Spleen (tissue), 11 donors: ENCODE data around the gene WNT9B. TPM values are rescaled to one million over a fixed set of nuclear protein-coding genes. Genes with fewer than 3 reads are reported as not detected.

Source experiments
- DNase-seq: peaks from one replicate; pipeline ENCODE4 v3.0.0-alpha.2; 2020
- H3K27ac ChIP-seq, 8 donors: fragments of 200-600 bp; sonication (generic) in 7 of 8; 1 replicate in 4 of 8; 2 replicates in 4 of 8; pipeline versions ENCODE4 v1.5.0 to v1.8.0; 2016 to 2021; ENCODE audit warnings: inconsistent platforms in 4 of 8, mild to moderate bottlenecking in 4 of 8, moderate library complexity in 1 of 8
- H3K27me3 ChIP-seq, 7 donors: fragments of 200-600 bp; sonication (generic) in 6 of 7; replicated peaks in 1 of 7; 1 replicate in 4 of 7; 2 replicates in 3 of 7; pipeline versions ENCODE4 v1.5.0 to v1.8.0; 2016 to 2021; ENCODE audit warnings: inconsistent platforms in 3 of 7, mild to moderate bottlenecking in 1 of 7
- H3K36me3 ChIP-seq, 6 donors: fragments of 200-600 bp; sonication (generic) in 5 of 6; 1 replicate in 4 of 6; 2 replicates in 2 of 6; pipeline versions ENCODE4 v1.5.0 to v1.8.0; 2016 to 2021; ENCODE audit warnings: inconsistent platforms in 2 of 6
- H3K4me1 ChIP-seq, 6 donors: fragments of 200-600 bp; sonication (generic) in 5 of 6; 1 replicate in 3 of 6; 2 replicates in 3 of 6; pipeline versions ENCODE4 v1.5.0 to v1.8.0; 2016 to 2021; ENCODE audit warnings: inconsistent platforms in 3 of 6
- H3K4me3 ChIP-seq, 8 donors: fragments of 200-600 bp; sonication (generic) in 7 of 8; 1 replicate in 4 of 8; 2 replicates in 4 of 8; pipeline versions ENCODE4 v1.5.0 to v1.8.0; 2016 to 2021; ENCODE audit warnings: inconsistent platforms in 4 of 8, mild to moderate bottlenecking in 4 of 8, moderate library complexity in 2 of 8
- H3K9me3 ChIP-seq, 8 donors: fragments of 200-600 bp; sonication (generic) in 7 of 8; 1 replicate in 4 of 8; 2 replicates in 4 of 8; pipeline versions ENCODE4 v1.5.0 to v1.8.0; 2016 to 2021; ENCODE audit warnings: inconsistent platforms in 4 of 8
- POLR2A ChIP-seq, 3 donors: fragments of 450-650 bp; IDR thresholded peaks; one replicate each; pipeline ENCODE4 v1.5.1; 2017; ENCODE audit warnings: antibody characterized with exemption in 3 of 3, mild to moderate bottlenecking in 1 of 3
- POLR2AphosphoS5 ChIP-seq, 3 donors: sonication (generic); formaldehyde crosslinking; IDR thresholded peaks; one replicate each; pipeline ENCODE4 v1.5.1; 2017; ENCODE audit warnings: antibody characterized with exemption in 3 of 3
- WGBS, 5 donors: extraction: QIAGEN DNeasy Blood & Tissue Kit in 3 of 5; methylation state at CpG; one replicate each; pipeline versions ENCODE4 v1.1.5 to v1.1.7; 2013 to 2018; 5-methylcytosine and 5-hydroxymethylcytosine counted together
- intact Hi-C: fragments of 100-400 bp; cut with DNase I; formaldehyde crosslinking; loops from one replicate; pipeline ENCODE4 v1.15.0; 2023; ENCODE audit warnings: low total_unique reads
- polyA plus RNA-seq, 3 donors: library from polyadenylated mRNA; stranded (reverse); fragments of 200-250 nt; gene quantifications; one replicate each; pipeline ENCODE4 v1.2.1, GENCODE V29; 2013
- total RNA-seq, 7 donors: library from RNA; depleted of rRNA in 3 of 7; stranded (reverse); fragments of >200 nt in 3 of 7; fragmentation: NEBNext Ultra II Directional in 4 of 7; extraction: Animal tissue kit (Norgen Biotek cat#: 25700) in 4 of 7; gene quantifications; one replicate each; pipeline versions ENCODE4 v1.1.0 to v1.2.1, GENCODE V29; 2016 to 2021
- TF ChIP-seq, protein P1 (sequence below), 11 experiments: fragments of 200-600 bp in 7 of 11; fragments of 450-650 bp in 4 of 11; sonication (generic) in 4 of 11; IDR thresholded peaks in 8 of 11; conservative IDR thresholded peaks in 3 of 11; 1 replicate in 7 of 11; 2 replicates in 4 of 11; pipeline versions ENCODE4 v1.4.0 to v1.8.0; 2016 to 2021; ENCODE audit warnings: antibody characterized with exemption in 11 of 11, inconsistent platforms in 4 of 11, mild to moderate bottlenecking in 1 of 11
- donor health status: healthy with polysubstance abuse.
- donor health status: DM: no; HTN: no; CAD: no; lungs with moderate emphysema.
- donor health status: DM: no; HTN: no; CAD: no.
- donor health status: Bipolar disorder and iron deficiency.
- donor health status: healthy.
- donor health status: DM: no; HTN: no; CAD: no.
- donor health status: DM: yes; HTN: yes; CAD: no.

WNT9B gene
- total and polyA plus RNA-seq, 10 donors, result 0.03 to 13.4 (median 0.69) TPM

DNA sequence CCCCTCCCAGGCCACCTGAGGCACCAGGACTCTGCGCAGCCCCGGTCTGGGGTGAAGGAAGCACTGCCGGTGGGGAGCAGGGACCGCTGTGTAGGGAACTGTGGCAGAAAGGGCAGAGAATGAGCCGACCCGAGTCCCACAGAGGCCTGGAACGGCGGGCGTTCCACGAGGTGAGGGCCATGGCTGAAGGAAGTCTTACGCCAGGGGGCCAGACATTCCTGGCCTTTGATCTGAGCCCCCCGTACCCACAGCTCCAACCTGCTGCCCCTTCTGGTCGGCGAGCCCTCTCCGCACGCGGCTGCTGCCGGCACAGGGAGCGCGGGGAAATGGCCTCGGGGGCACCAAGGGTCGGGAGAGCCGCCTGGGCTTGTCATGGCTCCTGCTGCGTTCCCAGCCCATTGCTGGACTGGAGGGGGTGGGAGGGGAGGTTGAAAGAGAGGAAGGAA, 31.5 kb upstream of the WNT9B start:
- intact Hi-C loops, result no loop called here
- H3K27ac ChIP-seq, result no peak overlapping the region
- peak overlapping the region in 3 of 8 donors; percentile 44 to 73 (median 51) for H3K4me3 ChIP-seq
- peaks cover 14 to 95% (median 67%) of the 10 kb centered on the region in 7 donors for H3K27me3 ChIP-seq
- 5 to 11% (median 7%) methylated on average over 17 to 24 of the region's 24 CpGs for WGBS, 5 donors
- no peaks in the 10 kb centered on the region for H3K9me3 ChIP-seq
- H3K36me3 ChIP-seq, result no peaks in the 10 kb centered on the region
- TF ChIP-seq POLR2A (IDR thresholded peaks at IDR 0.05), result no peak
- no peak for DNase-seq
- peaks cover 18 to 57% (median 33%) of the 10 kb centered on the region in 6 donors for H3K4me1 ChIP-seq

DNA sequence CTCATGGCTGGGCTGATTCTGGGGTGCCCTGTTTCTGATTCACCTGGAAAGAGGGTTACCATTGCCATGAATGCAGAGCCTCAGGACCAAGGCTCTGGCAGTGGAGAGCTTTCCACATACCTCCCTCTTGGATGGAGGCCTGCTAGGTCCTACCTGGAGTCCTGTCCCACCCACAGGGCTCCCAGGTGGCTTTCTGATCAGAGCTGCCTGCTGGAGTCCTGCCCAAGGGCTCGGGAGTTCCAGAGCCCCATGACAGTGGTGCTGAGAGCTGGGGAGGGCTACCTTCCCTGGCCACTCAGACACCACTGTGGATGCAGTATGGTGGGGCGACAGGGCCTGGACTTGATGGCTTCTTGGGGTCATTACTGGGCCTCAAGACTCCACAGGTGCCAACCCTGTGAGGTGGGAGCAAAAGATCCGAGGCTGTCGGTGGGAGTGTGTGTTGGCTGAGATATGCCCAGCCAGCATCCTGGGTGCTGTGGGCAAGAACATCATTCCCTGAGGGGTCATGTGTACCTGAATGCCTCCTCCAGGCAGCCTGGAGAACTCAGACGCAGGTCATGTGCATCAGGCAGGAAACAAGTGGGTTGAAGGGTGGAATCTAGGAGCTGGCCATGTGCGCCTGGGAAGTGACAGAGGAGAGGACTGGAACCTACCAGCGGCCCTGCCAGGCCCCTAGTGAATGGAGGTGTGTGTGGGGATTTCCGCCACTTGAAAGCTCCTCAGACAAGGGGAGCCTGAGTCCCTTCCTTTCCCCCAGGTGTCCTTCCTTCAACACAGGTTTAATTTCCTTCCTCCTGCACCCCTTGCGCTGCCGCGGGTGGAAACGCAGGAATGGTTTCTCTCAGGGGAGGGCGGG, 30.6 kb upstream of the WNT9B start:
- Histone ChIP-seq H3K36me3 (no peaks in the 10 kb centered on the region), H3K27me3 (peaks cover 14 to 91% (median 64%) of the 10 kb centered on the region in 7 donors), H3K4me3 (no peak overlapping the region), H3K9me3 (no peaks in the 10 kb centered on the region), H3K4me1 (peaks cover 18 to 57% (median 33%) of the 10 kb centered on the region in 6 donors), H3K27ac (no peak overlapping the region)
- 31 to 45% (median 40%) methylated on average over 11 to 13 of the region's 13 CpGs for WGBS, 5 donors
- TF ChIP-seq, protein P1, sequence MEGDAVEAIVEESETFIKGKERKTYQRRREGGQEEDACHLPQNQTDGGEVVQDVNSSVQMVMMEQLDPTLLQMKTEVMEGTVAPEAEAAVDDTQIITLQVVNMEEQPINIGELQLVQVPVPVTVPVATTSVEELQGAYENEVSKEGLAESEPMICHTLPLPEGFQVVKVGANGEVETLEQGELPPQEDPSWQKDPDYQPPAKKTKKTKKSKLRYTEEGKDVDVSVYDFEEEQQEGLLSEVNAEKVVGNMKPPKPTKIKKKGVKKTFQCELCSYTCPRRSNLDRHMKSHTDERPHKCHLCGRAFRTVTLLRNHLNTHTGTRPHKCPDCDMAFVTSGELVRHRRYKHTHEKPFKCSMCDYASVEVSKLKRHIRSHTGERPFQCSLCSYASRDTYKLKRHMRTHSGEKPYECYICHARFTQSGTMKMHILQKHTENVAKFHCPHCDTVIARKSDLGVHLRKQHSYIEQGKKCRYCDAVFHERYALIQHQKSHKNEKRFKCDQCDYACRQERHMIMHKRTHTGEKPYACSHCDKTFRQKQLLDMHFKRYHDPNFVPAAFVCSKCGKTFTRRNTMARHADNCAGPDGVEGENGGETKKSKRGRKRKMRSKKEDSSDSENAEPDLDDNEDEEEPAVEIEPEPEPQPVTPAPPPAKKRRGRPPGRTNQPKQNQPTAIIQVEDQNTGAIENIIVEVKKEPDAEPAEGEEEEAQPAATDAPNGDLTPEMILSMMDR (IDR thresholded peaks at IDR 0.05 in 8 of 11, conservative IDR thresholded peaks at IDR 0.05 in 3 of 11), result no peak
- TF ChIP-seq POLR2A (IDR thresholded peaks at IDR 0.05) (no peak), POLR2AphosphoS5 (IDR thresholded peaks at IDR 0.05) (no peak)
- no peak for DNase-seq
- intact Hi-C loops, result no loop called here

DNA sequence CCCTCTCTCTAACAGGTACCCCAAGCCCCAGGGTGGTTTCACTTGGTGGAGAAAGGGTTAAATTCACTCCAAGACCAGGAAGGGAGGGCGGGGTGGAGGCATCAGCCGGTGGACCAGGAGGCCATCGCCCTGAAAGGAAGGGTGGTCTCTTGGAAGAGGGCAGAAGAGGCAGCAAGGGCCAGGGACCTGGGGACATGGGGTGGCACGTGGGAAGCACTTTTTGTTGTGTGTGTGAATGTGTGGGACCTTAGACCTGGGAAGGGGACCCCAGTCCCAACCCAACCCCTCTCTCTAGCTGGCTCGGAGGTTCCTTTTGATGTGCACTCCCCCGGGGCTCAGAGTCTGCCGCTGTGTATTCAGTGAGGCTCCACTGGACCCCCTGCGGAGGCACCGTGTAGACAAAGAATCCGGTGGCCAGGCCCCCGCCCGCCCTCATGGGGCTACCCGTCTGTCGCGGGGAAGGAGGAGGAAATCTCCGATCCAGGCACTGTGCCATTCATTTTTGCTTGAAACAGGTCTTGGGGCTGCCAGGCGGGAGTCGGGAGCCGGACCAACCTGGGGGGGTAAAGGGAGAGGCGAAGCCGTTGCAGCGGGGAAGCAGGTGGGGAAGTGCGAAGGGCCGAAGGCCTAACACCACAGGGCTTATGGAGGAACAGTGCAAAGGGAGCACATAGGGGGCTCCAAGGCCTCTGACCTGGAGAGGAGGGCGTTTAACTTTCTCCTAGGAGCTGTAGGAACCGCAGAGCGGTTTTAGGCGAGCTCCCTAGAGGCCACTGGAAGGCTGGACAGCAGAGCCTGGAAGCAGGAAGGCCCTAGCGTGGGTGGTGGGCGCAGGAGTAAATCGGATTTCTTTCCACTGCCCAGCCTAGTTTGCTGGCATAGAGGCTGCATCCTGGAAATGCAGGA, 29.6 kb upstream of the WNT9B start:
- H3K4me3 ChIP-seq, result no peak overlapping the region
- DNase-seq, result no peak
- H3K27me3 ChIP-seq, result peaks cover 12 to 82% (median 61%) of the 10 kb centered on the region in 7 donors
- intact Hi-C loops, result no loop called here
- H3K9me3 ChIP-seq, result no peaks in the 10 kb centered on the region
- 19 to 32% (median 30%) methylated on average over 29 to 31 of the region's 31 CpGs for WGBS, 5 donors
- TF ChIP-seq POLR2A (IDR thresholded peaks at IDR 0.05), result no peak
- TF ChIP-seq, protein P1 (IDR thresholded peaks at IDR 0.05 in 8 of 11, conservative IDR thresholded peaks at IDR 0.05 in 3 of 11), result no peak
- TF ChIP-seq POLR2AphosphoS5 (IDR thresholded peaks at IDR 0.05), result no peak
- H3K36me3 ChIP-seq, result no peaks in the 10 kb centered on the region
- H3K4me1 ChIP-seq, result peaks cover 18 to 57% (median 33%) of the 10 kb centered on the region in 6 donors
- H3K27ac ChIP-seq, result no peak overlapping the region

DNA sequence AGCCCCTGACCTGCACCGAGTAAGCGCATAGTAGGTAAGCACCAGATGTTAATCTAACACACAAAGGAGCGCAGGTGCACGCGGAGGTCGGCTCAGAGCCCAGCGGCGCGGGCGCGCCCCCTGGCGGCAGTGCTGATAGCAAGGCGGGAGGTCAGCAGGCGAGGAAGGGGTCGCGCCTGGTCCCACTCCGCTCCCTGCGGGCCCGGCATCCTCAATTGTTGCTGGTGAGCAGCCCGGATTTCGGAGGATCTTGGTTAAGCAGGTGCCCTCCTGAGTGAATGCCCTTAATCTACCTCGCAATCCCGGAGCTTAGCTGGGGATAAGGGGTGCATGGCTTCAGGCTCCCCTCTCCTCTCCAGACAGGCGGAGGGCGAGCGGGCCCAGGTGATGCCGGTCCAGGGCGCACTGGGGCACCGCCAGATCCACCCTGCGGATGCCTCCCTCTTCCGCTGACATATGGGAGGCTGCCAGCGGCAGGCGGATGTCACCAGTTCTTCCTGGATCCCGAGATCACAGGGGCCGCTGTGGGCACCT, 28.9 kb upstream of the WNT9B start:
- H3K4me1 ChIP-seq, result peaks cover 18 to 49% (median 30%) of the 10 kb centered on the region in 6 donors
- TF ChIP-seq POLR2AphosphoS5 (IDR thresholded peaks at IDR 0.05), result peak in 1 of 3 donors; percentile 13
- no peak for TF ChIP-seq POLR2A (IDR thresholded peaks at IDR 0.05)
- TF ChIP-seq, protein P1 (IDR thresholded peaks at IDR 0.05 in 8 of 11, conservative IDR thresholded peaks at IDR 0.05 in 3 of 11), result peak in 9 of 11 experiments; percentile 14 to 70 (median 57)
- 18 to 25% (median 19%) methylated on average over 30 to 35 of the region's 35 CpGs for WGBS, 5 donors
- H3K27me3 ChIP-seq, result peaks cover 10 to 75% (median 54%) of the 10 kb centered on the region in 7 donors
- H3K36me3 ChIP-seq, result no peaks in the 10 kb centered on the region
- no peak overlapping the region for H3K4me3 ChIP-seq
- H3K9me3 ChIP-seq, result no peaks in the 10 kb centered on the region
- H3K27ac ChIP-seq, result no peak overlapping the region
- DNase-seq, result peak; percentile 87
- intact Hi-C loops, result no loop called here
